AG04450 (cell line): ENCODE measurements around the gene OR5B21. TPM values are rescaled to one million over a fixed set of nuclear protein-coding genes. Genes with fewer than 3 reads are reported as not detected.

ENCODE experiments used
- CTCF ChIA-PET: fragments of 300-600, 350-600 bp; formaldehyde crosslinking; extraction: SDS; loops from one replicate; lab custom pipeline; 2022; ENCODE audit warnings: antibody characterized with exemption, inconsistent platforms; lab: Charles Lee
- POLR2A ChIA-PET: fragments of 350-600 bp; formaldehyde crosslinking; extraction: SDS; loops from one replicate; lab custom pipeline; 2021; ENCODE audit warnings: antibody characterized with exemption, inconsistent platforms; lab: Yijun Ruan, JAX
- DNase-seq: peaks from one replicate; pipeline ENCODE4 v3.0.0-alpha.2; 2011; ENCODE audit warnings: low read depth, low spot score
- H3K27ac ChIP-seq: one replicate; pipeline ENCODE4 v1.5.1; 2012; ENCODE audit warnings: low read depth, low read length, control low read depth
- H3K27me3 ChIP-seq: one replicate; pipeline ENCODE4 v1.6.0; 2012; ENCODE audit warnings: low read length; ENCODE audit not compliant: control insufficient read depth, insufficient read depth
- H3K4me3 ChIP-seq: 2 replicates; pipeline ENCODE4 v1.5.1; 2011; ENCODE audit warnings: mild to moderate bottlenecking, low read depth, low read length, control low read depth
- H3K9me3 ChIP-seq: 2 replicates; pipeline ENCODE4 v1.5.1; 2012; ENCODE audit warnings: low read length; ENCODE audit not compliant: control insufficient read depth, insufficient read depth
- polyA minus RNA-seq: library from RNA; depleted of rRNA, polyadenylated mRNA; stranded (reverse); fragments of >200 nt; gene quantifications from 2 replicates; pipeline ENCODE4 v1.2.3, GENCODE V29; 2011; rRNA and poly(A)+ RNA removed
- polyA plus RNA-seq: library from polyadenylated mRNA; depleted of rRNA; stranded (reverse); fragments of >200 nt; gene quantifications from 2 replicates; pipeline ENCODE4 v1.2.3, GENCODE V29; 2011; rRNA removed
- TF ChIP-seq, protein P1 (sequence below): IDR thresholded peaks from 2 replicates; pipeline ENCODE4 v1.5.1; 2011; ENCODE audit warnings: low read depth, low read length, control low read depth, inconsistent platforms

The OR5B21 gene
- polyA plus RNA-seq (not detected in 2 replicates), polyA minus RNA-seq (not detected in 2 replicates)

DNA sequence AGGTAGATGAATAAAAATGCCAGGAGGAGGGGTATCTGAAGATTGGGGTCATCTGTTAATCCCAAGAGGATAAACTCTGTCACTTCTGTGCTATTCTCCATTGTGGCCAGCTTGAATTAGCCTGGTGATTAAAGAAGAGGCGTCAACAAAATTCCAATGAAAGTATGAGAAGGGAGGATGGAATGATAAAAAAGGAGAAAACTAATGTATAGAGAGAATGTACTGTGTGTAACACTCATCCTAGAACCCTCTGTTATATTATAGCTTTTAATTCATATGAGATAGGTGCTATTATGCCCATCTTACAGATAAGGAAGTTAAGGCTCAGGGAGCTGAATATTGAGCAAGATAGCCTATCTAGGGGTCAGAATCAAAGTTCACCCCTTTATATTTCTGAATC lies at the start of gene OR5B21:
Gene OR5B21, minus strand, starts transcription at position 101 of the 400 bp plus-strand sequence. Its CDS starts 0 bp downstream, at position 101.
- CTCF ChIA-PET = interaction anchor here (9.0 kb wide), 1 partner anchor 16 kb away, joined by 67 read pairs; no protein-coding TSS in a partner anchor
- no peaks in the 10 kb centered on the region for H3K27me3 ChIP-seq
- no peaks in the 10 kb centered on the region for H3K9me3 ChIP-seq
- POLR2A ChIA-PET = no interaction called here
- H3K4me3 ChIP-seq = no peak within 1 kb of the TSS
- TF ChIP-seq, protein P1, sequence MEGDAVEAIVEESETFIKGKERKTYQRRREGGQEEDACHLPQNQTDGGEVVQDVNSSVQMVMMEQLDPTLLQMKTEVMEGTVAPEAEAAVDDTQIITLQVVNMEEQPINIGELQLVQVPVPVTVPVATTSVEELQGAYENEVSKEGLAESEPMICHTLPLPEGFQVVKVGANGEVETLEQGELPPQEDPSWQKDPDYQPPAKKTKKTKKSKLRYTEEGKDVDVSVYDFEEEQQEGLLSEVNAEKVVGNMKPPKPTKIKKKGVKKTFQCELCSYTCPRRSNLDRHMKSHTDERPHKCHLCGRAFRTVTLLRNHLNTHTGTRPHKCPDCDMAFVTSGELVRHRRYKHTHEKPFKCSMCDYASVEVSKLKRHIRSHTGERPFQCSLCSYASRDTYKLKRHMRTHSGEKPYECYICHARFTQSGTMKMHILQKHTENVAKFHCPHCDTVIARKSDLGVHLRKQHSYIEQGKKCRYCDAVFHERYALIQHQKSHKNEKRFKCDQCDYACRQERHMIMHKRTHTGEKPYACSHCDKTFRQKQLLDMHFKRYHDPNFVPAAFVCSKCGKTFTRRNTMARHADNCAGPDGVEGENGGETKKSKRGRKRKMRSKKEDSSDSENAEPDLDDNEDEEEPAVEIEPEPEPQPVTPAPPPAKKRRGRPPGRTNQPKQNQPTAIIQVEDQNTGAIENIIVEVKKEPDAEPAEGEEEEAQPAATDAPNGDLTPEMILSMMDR = no peak
- H3K27ac ChIP-seq = no peak within 1 kb of the TSS
- DNase-seq = no peak

DNA sequence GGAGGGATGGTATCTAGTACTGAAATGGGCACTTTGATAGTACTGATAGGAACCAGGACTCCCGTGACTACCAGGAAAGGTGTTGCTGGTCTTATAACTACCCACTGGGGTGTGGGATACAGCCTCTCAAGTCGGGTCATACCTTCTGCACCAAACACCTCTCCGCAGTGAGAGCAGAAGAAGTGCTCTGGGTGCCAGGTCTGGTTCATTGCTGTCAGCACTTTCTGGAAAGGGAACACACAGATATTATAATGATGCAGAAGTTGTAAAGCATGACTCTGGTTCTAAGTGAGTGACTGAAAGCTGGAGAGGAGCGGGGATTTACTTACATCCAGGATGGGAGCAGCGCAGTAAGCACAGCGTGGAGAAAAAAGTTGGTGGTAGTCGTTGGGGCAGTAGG lies 41.7 kb upstream of the OR5B21 start:
- Histone ChIP-seq H3K9me3 (no peaks in the 10 kb centered on the region), H3K27ac (no peak overlapping the region), H3K4me3 (no peak overlapping the region), H3K27me3 (no peaks in the 10 kb centered on the region)
- ChIA-PET POLR2A (no interaction called here), CTCF (no interaction called here)
- no peak for DNase-seq
- TF ChIP-seq, protein P1 = no peak

DNA sequence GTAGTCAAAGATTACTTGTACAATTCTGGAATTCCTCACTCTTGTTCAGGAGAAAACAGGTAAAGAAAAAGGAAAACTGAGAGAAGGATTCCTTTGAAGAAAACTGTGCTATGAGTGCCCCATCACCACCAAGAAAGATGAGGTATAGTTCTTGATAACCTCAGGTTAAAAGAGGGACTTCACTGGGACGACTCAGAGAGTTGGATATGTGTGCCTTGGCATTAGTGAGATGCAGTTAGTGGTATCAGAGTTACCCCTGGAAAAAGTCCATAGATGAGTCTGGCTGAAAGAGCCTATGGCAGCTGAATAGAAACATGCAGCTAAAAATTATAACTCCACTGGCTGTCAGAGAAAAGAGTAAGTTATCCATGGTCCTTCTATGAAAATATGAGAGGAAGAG lies 38.9 kb upstream of the OR5B21 start:
- Histone ChIP-seq H3K4me3 (no peak overlapping the region), H3K9me3 (no peaks in the 10 kb centered on the region), H3K27me3 (no peaks in the 10 kb centered on the region), H3K27ac (no peak overlapping the region)
- TF ChIP-seq, protein P1 = no peak
- DNase-seq = no peak
- ChIA-PET POLR2A (no interaction called here), CTCF (interaction anchor here (1.2 to 1.5 kb wide), 2 partner anchors 23 to 30 kb away, joined by 4 to 5 read pairs; no protein-coding TSS in a partner anchor)

DNA sequence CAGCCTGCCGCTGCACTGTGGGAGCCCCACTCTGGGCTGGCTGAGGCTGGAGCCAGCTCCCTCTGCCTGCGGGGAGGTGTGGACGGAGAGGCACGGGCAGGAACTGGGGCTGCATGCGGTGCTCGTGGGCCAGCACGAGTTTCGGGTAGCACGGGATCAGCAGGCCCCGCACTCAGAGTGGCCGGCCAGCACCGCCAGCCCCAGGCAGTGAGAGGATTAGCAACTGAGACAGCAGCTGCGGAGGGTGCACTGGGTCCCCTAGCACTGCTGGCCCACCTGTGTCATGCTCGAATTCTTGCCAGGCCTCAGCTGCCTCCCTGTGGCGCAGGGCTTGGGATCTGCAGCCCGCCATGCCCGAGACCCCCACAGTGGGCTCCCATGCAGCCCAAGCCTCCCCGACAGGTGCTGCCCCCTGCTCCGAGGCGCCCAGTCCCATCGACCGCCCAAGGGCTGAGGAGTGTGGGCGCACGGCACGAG lies 24.0 kb upstream of the OR5B21 start:
- Histone ChIP-seq H3K27me3 (no peaks in the 10 kb centered on the region), H3K9me3 (peaks cover 7% of the 10 kb centered on the region; the same call in 1 of the 2 replicates), H3K4me3 (no peak overlapping the region), H3K27ac (no peak overlapping the region)
- POLR2A ChIA-PET = no interaction called here
- CTCF ChIA-PET = no interaction called here
- TF ChIP-seq, protein P1 = no peak
- DNase-seq = no peak

DNA sequence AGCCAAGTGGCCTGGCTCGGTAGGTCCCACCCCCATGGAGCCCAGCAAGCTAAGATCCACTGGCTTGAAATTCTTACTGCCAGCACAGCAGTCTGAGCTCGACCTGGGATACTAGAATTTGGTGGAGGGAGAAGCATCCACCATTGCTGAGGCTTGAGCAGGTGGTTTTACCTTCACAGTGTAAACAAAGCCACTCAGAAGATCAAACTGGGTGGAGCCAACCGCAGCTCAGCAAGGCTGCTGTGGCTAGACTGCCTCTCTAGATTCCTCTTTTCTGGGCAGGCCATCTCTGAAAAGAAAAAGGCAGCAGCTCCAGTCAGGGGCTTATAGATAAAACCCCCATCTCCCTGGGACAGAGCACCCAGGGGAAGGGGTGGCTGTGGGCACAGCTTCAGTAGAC lies 22.3 kb upstream of the OR5B21 start:
- TF ChIP-seq, protein P1 = no peak
- Histone ChIP-seq H3K27ac (no peak overlapping the region), H3K4me3 (no peak overlapping the region), H3K27me3 (no peaks in the 10 kb centered on the region), H3K9me3 (peaks cover 7% of the 10 kb centered on the region; the same call in 1 of the 2 replicates)
- ChIA-PET CTCF (interaction anchor here (2.5 kb wide), 1 partner anchor 38 kb away, joined by 10 read pairs; no protein-coding TSS in a partner anchor), POLR2A (no interaction called here)
- no peak for DNase-seq
